Measurements from ENCODE around the gene REC114.

The REC114 gene

DNA sequence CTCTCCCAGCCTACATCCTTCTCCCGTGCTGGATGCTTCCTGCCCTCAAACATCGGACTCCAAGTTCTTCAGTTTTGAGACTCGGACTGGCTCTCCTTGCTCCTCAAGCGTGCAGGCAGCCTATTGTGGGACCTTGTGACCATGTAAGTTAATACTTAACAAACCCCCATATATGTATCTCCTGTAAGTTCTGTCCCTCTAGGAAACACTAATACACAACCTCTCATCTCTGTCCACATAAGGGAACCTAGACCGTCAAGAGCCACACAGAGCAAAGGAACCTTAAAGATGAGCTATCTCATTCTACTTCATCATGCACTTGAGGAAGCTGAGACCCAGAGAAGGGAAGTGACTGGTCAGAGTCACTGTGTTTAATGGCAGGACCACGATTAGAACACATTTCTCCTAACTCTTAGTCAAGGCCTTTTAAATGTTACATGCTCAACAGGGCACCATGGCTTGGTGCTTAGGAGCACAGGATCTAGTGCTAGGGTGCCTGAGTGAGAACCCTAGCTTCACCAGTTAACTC lies 140.0 kb downstream of the REC114 start:
- DNase-seq, result no peak

DNA sequence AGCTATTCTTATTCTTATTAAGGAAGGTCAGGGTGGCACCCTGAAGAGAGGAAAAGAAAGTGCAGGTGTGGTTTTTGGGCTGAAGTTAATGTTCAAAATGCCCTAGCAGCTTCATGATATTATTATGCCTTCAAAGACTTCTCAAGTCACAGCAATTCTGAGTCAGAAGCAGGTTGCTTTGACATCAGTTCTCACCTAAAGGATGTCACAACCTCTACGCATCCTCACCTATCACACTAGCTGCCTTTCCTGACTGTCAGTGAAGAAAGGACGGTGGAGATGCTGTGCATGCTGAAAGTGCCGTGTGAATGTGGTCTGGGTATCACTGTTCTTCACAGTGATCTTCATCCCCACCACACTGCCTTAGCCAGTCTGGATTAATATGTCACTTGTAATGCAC lies 140.6 kb downstream of the REC114 start:
- DNase-seq, result no peak

DNA sequence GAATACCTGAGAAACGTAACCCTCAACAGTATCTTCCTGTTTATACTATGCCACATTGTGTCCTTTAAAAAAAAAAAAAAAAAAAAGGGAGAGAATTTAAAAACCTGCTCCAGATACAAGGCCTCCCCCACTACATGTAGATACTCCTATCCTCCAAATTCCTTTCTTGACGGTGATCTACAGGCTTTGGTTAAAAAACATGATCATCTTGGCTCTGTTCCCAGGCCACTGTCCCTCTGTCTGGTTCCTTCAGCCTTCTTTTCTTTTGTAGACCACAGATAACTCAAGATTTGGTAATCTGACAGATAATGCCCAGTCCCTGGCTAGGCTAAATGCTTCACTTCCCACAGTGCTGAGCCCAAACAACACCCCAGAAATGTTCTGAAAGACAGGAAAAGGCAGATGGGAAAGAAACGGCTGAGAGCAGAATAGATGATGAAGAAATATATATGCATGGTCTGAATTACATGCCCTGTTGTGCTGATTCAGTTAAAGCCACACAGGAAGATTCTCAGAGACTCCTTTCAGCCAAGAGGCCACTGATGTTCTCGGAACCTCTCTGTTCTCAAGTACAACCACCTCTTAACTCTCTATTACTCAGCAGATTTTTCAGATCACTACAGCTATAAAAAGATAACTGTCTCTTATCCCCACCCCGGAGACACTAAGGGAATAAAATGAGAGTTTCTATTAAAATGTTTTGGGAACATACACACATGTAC lies 141.9 kb downstream of the REC114 start:
- DNase-seq, result no peak

DNA sequence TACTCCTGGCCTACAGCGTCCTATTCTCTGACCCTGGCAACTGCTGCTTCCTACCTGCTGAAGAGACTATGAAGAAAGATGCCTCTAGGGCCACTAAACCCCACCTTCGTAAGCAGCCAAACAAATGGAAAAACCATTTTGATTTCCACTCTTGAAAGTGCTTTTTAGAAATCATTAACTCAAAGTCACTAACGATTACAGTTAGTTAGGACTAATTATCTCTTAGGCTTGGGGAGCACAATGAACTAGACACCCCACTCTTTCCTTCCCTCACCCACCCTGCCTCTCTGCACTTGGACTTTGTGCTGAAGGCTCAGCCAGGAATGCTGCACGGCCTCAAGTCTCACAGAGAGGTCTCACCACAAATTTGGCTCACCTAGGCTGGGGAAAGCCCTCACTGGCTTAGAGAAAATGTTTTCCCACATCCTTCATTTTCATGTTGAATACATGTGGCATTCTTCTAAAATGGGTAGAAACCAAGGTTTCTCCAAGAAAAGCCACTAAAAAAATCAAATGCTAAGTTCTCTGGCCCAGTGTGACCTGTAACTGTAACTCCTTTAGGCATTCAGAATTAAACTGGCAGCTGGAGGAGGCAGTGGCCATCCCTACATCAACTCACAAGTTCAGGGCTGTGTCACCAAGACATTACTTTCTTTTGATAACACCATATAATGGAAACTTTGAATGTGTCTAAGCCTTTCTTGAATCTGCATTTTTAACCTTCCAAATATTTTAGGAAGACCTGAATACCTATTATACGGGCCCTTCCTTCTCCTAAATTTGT lies 143.1 kb downstream of the REC114 start:
- DNase-seq, result no peak

DNA sequence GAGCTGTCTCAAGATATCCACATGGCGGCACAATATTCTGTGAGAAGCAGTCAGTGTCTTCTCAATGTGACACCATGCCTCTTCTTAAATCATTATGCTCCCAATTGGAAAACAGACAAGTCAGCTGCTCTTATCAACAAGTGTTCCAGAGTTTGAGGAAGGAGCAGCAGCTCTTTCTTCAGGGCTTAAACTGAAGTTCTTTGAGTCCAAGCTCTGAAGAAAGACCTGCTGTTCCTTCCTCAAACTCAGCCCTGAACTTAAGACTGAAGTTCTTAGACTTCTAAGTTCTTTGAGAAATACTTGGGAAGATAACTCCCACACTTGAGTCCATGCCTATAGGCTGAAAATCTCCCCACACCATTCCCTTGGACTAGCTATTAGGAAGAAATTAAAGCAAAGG lies 146.8 kb downstream of the REC114 start:
- DNase-seq, result no peak

DNA sequence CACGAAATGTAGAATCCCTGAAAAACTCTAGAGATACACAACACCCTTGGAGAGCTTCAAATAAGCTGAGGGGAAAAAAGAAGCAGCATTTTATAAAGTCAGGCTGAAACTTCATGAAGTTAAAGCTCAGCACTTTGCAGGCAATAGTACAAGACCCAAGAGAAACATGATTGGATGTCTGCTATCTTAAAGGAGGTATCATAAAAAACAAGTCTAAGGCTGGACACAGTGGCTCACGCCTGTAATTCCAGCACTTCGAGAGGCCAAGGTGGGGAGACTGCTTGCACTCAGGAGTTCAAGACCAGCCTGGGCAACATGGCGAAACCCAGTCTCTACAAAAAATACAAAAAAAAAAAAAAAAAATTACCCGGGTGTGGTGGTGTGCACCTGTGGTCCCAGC lies 147.3 kb downstream of the REC114 start:
- no peak for DNase-seq

DNA sequence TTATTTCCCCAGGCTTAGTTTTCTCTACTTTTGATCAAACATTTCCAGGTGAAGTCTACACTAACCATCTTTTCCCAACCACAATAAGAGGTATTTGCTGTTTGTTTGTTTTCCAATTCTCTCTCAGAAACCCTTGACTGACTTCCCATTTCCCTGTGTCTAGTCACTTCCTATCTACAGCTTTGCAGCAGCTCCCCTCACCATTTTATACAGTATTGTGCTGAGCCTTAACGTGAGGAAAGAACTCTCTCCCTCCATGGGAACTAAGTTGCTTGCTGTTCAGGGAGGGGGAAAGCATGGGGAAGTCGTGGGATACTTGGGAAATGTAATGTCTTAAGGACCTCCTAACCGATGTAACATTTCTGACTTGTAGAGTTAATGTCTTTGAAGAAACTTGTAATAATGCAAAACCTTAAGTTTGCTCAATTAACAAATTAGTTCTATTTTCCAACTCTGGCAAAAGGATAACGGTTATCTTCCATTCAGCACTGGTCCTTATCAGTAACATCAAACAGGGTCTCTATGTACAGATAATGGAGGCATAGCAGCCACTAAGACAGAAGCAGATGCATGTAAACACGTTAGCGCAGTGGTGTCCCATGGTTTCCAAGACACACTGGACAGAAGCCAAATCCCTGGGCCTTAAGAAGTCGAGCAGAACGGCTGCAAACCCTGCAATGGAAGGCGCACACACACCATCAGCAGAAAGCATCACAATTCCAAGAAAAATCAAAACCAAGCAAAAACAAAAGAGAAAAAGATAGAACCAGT lies 150.5 kb downstream of the REC114 start:
- DNase-seq, result no peak

DNA sequence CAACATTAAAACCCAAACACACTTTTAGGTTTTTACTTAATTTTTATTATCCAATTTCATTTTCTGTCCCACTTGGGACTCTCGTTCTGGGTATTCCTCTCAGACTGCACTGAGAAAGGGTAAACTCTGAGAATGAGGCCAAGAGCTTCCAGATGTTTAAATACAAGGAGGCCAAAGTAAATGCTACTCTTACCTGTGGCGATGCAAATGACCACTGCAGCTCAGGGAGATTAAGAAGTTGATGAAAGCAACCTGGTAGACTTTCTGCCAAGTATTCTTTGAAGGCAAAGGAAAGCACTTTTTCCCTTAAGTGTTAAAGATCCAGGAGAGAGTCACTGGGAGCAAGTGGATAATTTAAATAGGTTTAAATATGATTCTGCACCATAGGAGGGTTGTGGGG lies 151.1 kb downstream of the REC114 start:
- DNase-seq, result no peak

DNA sequence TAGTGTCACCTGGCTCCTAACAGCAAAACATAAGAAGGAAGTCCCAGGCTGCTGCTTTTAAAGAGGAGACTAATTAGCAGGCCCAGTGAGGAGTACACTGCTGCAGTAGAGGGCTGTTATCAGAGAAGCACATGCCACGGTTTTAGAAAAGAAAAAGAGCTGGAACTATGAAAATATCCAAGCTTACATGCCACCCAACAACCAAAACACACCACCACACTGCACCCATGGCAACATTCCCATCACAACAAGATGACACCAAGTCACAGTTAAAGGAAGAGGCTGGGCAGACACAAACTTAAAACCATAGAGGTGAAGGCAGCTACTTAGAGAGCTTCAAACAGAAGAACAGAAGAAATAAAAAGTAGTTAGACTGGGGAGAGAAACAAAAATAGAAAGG lies 153.2 kb downstream of the REC114 start:
- DNase-seq, result no peak

DNA sequence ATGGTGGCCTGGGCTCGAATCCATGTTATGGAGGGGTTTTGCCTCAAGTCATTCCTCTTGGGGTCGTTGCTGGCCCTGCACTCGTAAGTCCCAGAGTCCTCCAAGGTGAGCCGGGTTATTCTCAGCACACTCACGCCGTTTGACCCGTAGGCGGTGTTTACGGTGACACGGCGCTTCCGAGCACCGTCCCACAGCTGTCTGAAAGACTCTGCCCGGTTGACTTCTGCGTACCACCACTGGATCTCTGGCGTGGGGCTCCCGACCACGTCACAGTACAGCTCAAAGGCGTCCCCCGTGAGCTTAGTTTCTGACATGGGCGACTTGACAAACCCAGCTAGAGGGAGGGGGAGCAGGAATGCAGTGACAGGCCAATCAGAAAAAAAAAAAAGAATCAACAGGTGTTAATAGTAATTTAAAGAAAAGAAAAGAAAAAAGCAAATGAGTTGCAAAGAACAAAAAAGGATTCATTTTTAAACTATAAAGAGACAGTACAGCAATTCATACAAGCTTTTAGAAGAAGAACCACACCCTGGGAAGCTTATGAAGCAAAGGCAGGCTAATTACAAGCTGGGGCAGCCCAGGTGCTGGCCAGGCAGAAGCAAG lies 154.2 kb downstream of the REC114 start:
- DNase-seq, result no peak

DNA sequence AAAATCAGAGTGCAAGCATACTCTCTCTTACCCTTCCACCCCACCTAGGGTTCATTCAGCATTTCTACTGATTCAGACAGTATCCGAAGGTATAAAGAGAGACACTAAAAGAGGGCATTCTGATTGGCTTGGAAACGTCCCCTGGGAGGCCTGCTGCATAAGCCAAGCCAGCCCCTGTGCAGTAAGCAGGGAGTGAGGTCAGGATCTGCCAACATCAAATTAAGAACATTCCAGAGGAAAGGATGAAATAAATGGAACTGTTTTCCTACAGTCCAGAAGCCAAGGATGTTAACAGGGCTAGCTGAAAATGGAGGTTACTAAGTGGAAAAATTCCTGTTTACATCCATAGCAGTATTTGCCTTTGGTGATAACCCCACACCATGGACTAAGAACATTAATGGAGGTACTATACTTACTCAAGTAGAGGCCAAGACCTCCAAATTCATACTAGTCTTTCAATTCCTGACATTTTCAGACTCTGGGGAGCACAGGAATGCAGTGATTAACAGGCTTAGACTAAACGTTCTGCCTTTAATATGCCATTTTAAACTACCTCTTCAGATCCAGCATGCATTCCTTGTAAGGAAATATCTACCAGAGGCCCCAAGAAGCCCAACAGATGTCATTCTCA lies 155.7 kb downstream of the REC114 start:
- DNase-seq, result no peak

DNA sequence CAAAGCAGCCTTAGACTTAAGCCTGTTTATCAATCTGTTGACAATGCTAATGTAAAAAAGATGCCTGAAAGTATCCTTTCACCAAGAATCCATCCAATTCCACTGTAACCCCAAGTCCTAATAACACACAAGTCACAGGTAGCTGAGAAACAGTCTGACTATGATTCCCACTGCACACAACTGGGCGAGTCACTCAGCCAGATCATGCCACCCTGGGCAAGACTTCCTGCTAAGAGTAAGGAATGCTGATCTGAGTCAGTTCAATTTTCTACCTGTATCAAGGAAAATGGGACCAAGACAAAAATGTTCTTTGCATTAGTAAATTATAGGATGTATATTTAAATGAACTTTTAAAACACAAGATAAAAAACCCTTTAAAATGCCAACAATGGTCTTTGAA lies 157.0 kb downstream of the REC114 start:
- no peak for DNase-seq

DNA sequence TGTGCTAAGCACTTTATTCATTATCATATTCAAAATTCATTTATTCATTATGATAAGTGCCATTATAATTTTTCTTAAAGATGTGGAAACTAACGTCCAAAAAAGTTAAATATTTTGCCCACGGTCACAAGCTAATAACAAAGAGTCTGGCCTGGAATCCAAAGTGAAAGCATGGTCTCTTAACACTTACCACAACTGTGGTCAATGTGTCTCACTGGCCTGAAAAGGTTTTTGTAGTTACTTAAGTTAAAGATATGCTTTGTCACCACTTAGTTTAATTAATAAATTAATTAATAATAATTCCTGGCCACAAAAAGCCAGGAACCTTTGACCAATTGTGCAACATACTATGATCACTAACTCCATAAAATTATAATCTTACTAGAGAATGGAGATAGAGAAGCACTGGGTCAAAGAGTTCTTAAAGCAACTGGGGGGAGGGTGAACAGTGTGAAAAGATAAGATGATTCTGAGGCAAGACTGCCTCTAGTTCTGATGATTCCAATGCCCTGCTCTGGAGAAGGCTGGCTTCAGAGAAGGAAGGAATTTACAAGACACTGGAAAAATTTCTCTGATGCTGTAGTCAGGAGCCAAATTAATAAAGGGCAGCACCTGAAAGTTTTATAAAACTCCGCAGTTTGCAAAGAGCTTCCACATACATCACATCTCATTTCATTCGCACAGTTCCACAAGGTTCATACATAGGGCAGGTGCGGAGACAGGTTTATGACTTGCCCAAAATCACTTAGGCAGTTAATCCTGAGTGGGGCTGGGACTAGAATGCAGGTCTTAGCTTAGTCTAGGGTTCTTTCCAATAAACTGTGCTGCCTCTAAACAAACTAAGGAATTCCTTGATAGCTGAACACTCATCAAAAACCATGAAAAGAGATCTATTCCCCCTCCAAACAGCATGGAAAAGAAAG lies 157.7 kb downstream of the REC114 start:
- DNase-seq, result no peak

DNA sequence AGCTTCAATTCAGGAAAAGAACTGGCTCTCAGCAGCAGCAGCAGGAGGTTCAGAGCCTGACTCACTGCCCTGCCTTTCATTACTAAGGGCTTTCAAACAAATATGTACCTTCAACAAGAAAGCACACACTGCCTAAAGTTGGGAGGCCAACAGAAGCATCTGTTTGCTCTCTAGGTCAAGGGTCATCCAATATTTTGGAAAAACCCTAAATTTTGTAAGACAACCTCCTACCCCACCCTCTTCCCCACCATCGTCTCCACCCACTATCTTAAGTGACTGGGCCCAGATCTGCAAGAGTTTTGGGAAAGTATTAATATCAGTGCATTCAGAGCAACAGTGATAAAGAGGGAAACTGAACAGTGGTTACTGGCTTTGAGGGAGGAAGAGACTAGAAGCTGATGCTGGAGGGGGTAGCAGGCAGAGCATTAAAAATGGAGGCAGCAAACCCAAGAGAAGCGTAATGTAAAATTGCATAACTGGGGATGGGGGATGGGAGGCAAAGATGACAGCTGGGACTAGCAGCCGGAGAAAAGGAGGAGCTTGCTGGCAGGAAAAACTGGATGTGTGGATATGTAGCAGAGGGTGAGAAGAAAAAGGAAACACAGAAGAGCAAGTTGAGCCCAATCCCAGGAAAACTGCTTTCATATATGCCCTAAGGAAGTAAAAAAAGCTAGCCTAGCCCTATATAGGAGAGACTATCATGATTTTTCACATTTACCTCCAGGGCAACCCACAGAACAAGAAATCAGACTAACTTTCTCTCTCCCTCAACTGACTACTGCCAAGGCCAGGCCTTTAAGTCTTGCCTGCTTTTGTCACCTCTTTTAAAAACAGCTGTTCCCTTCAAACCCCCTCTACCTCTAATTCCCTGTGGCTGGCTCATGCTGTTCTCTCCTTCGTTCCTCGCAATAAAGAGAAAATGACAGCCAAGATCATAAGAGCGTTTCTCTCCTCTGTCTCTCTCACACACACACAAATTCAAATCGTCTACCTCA lies 158.8 kb downstream of the REC114 start:
- DNase-seq, result no peak

DNA sequence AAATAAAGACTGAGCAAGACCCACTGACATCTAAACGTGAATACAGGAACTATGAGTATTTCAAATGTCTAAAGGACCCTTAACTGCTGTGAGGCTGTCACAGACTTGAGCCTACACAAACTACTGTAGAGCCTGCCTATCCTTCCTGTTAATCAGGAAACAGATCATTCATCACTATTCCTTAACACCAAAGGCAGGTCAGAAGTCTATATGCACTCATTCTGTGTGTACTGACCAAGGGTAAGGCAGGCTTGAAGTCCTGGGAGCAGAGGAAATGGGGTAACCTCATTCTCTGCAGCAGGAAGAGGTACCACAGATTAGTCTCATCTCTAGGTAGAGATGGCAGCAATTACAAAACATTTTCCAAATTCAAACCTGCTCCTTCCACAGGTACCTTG lies 159.5 kb downstream of the REC114 start:
- DNase-seq, result no peak

DNA sequence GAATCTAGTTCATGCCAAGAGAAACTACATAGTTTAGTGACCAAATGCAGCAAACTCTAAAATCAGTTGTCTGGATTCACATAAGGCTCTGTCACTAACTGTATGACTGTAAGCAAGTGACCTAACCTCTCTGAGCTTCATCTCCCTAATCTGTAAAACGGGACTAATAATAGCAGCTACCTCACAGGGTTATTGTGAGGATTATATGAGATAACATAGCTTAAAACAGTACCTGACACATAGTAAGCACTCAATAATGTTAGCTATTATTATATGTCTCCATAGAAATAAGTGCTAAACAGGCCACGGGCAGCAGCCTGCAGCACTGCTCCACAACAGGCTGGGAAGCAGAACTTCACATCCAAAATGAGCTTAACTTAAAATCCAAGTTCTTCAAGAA lies 160.0 kb downstream of the REC114 start:
- no peak for DNase-seq

DNA sequence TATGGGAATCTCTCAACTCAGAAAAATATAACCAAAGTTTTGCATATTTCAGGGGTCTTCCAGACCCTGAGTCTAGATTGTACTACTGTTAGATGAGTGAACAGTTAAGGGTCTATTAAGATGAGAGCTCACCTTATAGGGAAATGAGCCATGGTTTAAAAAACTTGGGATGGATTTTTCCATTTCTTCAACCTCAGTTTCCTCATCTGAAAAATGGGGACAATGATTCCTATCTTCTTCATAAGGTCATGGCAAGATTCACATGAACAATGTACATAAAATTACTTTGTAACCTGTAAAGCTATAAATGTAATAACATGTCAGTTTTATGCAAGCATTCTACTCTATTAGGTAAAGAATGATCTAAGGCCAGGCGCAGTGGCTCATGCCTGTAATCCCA lies 161.5 kb downstream of the REC114 start:
- DNase-seq, result no peak

DNA sequence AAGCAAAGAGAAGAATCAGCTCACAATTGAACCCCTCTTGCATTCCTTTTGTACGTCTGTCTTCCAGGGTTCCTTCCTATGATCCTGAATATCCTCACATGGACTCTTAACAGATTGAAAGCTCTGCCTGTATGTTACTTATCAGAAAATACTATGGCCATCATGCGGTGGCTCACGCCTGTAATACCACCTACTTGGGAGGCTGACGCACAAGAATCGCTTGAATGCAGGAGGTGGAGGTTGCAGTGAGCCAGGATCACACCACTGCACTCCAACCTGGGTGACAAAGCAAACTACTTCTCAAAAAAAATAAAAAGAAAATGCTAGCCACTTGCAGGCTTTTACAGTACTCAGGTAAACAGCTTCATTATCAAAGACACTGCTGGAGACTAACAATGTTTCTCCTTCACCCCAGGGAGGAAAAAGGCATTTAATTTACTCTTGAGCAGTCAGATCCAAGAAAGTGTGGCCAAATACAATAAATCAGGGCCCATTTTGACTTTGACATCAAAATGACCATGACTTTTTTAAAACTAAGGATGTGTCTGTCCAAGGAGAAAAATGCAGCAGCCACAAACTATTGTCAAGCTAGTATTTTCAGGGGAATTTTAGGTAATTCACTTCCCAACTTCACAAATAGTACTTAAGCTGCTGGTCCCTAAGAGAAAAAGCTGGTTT lies 162.9 kb downstream of the REC114 start:
- DNase-seq, result no peak

DNA sequence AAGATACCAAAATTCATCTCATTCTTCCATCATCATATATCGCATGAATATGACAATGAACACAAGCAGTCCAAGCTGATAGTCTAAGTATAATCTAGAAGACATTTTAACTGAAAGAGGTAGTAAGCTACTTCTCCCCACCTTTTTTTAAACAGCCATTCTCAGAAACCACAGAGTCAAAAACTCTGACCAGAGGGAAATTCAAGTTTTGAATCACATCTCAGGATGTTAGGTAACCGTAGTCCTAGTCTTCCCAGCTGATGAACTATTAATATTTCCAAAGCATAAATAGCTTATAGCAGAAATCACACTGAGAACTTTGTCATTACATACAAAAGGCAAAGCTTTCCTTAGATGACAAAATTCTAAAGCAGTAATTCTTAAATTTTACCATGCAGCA lies 164.4 kb downstream of the REC114 start:
- DNase-seq, result no peak

DNA sequence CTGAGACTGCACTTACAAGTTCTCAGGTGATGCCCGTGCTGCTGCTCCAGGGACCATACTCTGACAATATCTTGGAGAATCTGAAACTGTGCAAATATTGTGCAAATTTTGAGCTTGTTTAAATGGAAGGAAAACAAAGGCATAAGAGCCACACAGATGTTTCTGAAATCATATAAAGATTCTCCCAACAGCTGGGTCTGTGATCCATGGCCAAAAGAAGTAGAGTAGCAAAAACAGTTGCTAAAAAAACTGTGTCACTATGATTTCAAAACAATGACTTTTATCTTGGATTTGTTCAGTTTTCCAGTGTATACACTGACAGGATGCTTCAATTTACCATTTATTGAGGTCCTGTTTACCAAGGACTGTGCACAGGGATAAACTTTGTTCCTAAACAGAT lies 164.9 kb downstream of the REC114 start:
- no peak for DNase-seq
